Adipose tissue (tissue), 3 donors: Measurements from ENCODE around the gene RHBDD1. TPM values are rescaled to one million over a fixed set of nuclear protein-coding genes. Genes with fewer than 3 reads are reported as not detected.

Experiments used
- H3K27ac ChIP-seq: one replicate; pipeline ENCODE4 v1.5.1; 2013; ENCODE audit warnings: low read depth, low read length
- WGBS, 3 donors: extraction: QIAGEN DNeasy Blood & Tissue Kit; methylation state at CpG; one replicate each; pipeline ENCODE4 v1.1.7; 2013; 5-methylcytosine and 5-hydroxymethylcytosine counted together
- polyA plus RNA-seq, 3 donors: library from polyadenylated mRNA; stranded (reverse); fragments of 200-250 nt; gene quantifications; one replicate each; pipeline ENCODE4 v1.2.3, GENCODE V29; 2013
- donor health status: healthy with polysubstance abuse.
- donor health status: Bipolar disorder and iron deficiency.
- donor health status: healthy.

The RHBDD1 gene
- polyA plus RNA-seq, 3 donors = 5.4 to 8.3 (median 6.0) TPM

DNA sequence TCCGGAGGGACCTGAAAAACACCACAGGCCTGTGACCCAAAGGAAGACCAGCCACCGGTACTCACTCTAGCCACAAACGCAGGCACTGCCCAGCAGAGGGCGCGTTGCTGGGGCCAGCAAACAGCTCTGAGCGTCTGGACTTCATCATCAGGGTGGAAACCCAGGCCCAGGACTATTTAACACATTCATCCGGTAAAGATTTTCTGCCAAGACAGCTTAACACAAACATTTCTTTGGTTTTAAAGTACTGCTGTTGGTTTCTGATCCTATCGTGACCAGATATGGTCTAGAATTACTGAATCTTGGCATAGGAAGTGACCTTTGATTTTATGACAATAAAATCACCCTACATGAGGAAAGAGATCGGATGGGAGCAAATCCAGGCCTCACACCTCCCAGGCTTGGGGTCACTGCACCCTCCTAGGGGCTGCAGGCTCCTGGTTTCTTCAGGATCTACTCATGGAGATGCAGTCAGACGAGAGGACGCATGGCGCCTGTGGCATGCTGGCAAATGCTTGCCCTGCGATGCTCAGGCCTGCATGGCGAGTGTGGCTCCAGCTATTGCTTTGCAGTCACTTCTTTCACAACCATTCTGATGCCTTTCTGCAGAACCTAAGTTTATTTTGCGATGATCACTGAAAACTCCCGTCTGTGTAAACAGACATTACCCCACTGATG is 197.8 kb downstream of the RHBDD1 start:
- WGBS, 3 donors = 47 to 63% (median 59%) methylated on average over 16 of the region's 16 CpGs
- H3K27ac ChIP-seq = no peak overlapping the region

DNA sequence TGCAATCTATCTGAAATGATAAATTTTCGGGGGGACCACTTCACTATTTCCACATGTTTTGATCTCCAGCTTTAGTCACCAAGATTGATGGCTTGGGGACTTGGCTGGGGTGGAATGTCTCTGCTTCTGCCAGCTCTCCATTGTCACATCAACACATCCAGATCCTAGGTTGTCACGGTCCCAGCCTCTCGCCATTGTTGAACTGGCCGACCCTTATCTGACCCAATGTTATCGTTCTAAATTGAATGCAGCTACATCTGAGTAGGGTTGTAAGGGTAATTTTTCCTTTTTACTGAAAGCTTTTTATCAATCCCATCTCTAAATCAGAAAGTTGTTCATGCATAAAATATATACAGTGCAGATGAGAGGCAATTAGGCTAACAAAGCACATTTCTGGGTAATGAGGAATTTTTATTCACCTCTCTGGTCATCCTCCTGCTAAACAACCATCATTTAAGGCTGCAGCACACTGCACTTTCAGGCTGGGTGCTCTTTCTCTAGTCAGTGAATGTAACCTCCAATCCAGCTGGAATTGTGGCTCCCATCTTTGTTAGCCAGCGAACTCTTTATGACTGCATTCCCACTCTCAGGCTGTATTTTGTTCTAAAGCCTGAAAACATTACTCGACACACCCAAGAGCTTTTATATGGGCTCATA is 200.0 kb downstream of the RHBDD1 start:
- 45 to 47% (median 46%) methylated on average over 7 of the region's 7 CpGs for WGBS, 3 donors
- no peak overlapping the region for H3K27ac ChIP-seq

- WGBS, 3 donors = 60 to 87% (median 71%) methylated on average over 3 of the region's 3 CpGs
- H3K27ac ChIP-seq = no peak overlapping the region
Observed at GRCh38 chr2:227036527-227036926, 200.7 kb downstream of the RHBDD1 start.

DNA sequence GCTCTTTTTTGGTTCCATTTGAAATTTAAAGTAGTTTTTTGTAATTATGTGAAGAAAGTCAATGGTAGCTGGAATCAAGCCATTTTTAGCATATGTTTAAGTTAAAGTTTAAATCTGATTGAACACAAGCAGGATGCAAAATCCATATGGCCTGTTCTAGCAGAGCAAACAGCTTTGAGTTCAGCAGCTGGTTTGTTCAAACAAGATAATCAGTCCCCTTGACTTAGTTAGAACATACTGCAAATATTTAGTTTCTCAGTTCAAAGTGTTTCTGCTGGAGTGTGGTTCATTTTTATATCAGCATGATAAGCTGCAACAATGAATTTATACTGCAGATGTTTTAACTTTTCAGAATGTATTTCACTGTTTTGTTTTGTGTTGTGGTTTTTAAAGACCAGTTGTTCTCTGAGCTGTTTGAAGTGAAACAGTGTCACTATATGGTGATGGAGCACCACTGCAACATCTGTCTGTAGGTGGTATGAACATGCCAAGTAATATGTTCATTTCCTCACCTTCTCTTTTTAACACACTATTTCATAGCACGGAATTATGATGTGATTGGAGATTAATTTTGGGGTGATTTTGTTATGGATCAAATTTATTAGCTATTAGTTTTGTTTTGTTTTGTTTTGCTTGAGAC is 202.8 kb downstream of the RHBDD1 start:
- H3K27ac ChIP-seq = no peak overlapping the region
- WGBS, 3 donors = 43 to 73% (median 69%) methylated on average over 1 of the region's 1 CpG

DNA sequence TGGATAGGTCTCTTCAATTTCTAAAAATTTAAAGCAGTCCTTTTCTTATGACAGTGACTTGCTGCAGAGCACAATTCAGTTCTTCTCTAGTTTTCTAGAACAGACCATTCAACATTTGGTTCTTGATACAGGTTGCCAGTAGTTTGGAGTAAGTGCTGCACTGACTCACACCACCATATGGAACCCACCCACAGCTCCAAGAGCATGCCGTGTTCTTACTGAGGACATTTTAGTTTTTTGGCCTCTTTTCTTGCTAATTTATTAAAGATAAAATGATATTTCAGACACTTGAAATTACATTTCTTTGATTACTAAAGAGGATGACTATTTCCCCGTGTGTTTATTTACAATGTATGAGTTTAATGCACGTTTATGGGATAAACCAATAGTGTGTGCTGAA is 208.1 kb downstream of the RHBDD1 start:
- 81 to 85% (median 82%) methylated on average over 3 of the region's 3 CpGs for WGBS, 3 donors
- no peak overlapping the region for H3K27ac ChIP-seq

Other genes starting within 250 kb of the RHBDD1 start
- gene IRS1, start 36.2 kb upstream of the RHBDD1 start, polyA plus RNA-seq = 10 to 100 TPM in 1 of 3 donors, 1 to 10 TPM in 2; 3.7 to 17.1 (median 6.6) TPM